ENCODE results near the gene MRAP2. TPM values are rescaled to one million over a fixed set of nuclear protein-coding genes. Genes with fewer than 3 reads are reported as not detected.
"Not testable (repeated sequence)": the region's sequence is repeated elsewhere in the genome, so short reads cannot be mapped to it uniquely, and the experiment has no call there.

MRAP2 gene
- total and polyA plus RNA-seq, 11 donors, result 0.12 to 0.28 (median 0.23) TPM; not detected in 6

DNA sequence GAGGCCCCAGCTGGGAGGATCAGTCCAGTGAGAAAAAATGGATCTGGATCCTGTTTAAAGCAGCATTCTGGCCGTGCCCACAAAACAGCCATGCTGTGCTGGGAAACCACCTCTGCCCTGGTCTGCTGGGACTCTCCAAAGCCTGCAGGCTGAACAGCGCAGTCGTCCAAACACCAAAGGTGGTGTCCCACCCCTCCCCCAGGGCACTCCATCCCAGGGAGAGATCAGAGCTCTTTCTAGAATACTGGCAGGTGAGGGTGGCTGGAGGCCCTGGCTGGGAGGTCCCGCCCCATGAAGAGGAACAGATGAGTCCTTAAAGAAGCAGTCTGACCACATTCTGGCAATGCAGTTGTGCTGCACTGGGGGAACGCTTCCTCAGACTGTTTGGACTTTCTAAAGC lies 84.6 kb downstream of the MRAP2 start:
- Histone ChIP-seq H3K27ac (no peak overlapping the region), H3K4me1 (no peaks in the 10 kb centered on the region), H3K9me3 (peaks cover 0 to 3% (median 0%) of the 10 kb centered on the region in 12 donors), H3K36me3 (no peaks in the 10 kb centered on the region), H3K4me3 (no peak overlapping the region), H3K27me3 (no peaks in the 10 kb centered on the region)
- TF ChIP-seq, protein P1, sequence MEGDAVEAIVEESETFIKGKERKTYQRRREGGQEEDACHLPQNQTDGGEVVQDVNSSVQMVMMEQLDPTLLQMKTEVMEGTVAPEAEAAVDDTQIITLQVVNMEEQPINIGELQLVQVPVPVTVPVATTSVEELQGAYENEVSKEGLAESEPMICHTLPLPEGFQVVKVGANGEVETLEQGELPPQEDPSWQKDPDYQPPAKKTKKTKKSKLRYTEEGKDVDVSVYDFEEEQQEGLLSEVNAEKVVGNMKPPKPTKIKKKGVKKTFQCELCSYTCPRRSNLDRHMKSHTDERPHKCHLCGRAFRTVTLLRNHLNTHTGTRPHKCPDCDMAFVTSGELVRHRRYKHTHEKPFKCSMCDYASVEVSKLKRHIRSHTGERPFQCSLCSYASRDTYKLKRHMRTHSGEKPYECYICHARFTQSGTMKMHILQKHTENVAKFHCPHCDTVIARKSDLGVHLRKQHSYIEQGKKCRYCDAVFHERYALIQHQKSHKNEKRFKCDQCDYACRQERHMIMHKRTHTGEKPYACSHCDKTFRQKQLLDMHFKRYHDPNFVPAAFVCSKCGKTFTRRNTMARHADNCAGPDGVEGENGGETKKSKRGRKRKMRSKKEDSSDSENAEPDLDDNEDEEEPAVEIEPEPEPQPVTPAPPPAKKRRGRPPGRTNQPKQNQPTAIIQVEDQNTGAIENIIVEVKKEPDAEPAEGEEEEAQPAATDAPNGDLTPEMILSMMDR (IDR thresholded peaks at IDR 0.05), result no peak
- TF ChIP-seq POLR2A (IDR thresholded peaks at IDR 0.05), result no peak
- WGBS, 4 donors, result 75 to 87% (median 81%) methylated on average over 3 to 5 of the region's 5 CpGs
- intact Hi-C loops (cut with DNase I), result no loop called here
- ATAC-seq (no peak), DNase-seq (no peak)

DNA sequence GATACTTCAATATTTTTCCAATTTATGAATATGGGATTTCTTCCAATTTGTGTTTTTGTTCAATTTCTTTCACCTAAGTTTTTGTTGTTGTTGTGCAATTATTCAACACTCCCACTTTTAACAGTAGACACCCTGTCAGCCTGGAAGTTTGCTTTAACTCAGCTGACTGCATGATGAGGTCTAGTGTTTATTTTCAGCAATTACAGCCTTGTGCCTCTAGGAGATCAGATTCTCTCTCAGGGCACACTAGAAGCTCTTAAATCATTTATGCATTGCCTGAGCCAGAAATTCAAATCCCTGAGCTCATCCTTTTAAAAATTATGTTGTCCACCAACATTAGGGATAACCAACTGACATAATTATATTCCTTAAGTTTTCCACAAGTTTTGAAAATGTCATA lies 85.7 kb downstream of the MRAP2 start:
- no peak overlapping the region for H3K27ac ChIP-seq
- H3K27me3 ChIP-seq, result no peaks in the 10 kb centered on the region

DNA sequence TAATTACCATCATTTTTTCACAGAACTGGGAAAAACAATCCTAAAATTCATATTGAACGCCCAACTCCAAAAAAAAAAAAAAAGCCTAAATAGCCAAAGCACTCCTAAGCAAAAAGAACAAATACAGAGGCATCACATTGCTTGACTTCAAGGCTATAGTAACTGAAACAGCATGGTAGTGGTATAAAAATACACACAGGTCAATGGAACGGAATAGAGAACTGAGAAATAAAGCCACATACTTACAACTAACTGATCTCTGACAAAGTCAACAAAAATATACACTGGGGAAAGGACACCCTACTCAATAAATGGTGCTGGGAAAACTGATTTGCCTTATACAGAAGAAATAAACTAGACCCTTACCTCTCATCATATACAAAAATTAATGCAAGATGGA lies 89.6 kb downstream of the MRAP2 start:
- no peaks in the 10 kb centered on the region for H3K27me3 ChIP-seq
- peaks cover 0 to 6% (median 0%) of the 10 kb centered on the region in 12 donors for H3K9me3 ChIP-seq
- no peak overlapping the region for H3K27ac ChIP-seq
- intact Hi-C loops (cut with DNase I), result no loop called here
- no peak overlapping the region for H3K4me3 ChIP-seq
- peaks cover 0 to 27% (median 15%) of the 10 kb centered on the region in 9 donors for H3K36me3 ChIP-seq
- ATAC-seq (no peak), DNase-seq (no peak)
- TF ChIP-seq POLR2A (IDR thresholded peaks at IDR 0.05), result no peak
- TF ChIP-seq, protein P1 (IDR thresholded peaks at IDR 0.05), result no peak
- 90 to 98% (median 94%) methylated on average over 2 of the region's 2 CpGs for WGBS, 4 donors
- no peaks in the 10 kb centered on the region for H3K4me1 ChIP-seq

More for the DNA sequence above, 85.7 kb downstream of the MRAP2 start:
- Histone ChIP-seq H3K4me1 (no peaks in the 10 kb centered on the region), H3K4me3 (no peak overlapping the region), H3K36me3 (peaks cover 0 to 7% (median 1%) of the 10 kb centered on the region in 9 donors), H3K9me3 (peaks cover 0 to 6% (median 0%) of the 10 kb centered on the region in 12 donors)
- DNase-seq (no peak), ATAC-seq (peak in 1 of 4 donors; percentile 73)
- intact Hi-C loops (cut with DNase I), result no loop called here
- TF ChIP-seq POLR2A (IDR thresholded peaks at IDR 0.05), result no peak
- TF ChIP-seq, protein P1 (IDR thresholded peaks at IDR 0.05), result peak in 2 of 12 donors; percentile 7 to 13

DNA sequence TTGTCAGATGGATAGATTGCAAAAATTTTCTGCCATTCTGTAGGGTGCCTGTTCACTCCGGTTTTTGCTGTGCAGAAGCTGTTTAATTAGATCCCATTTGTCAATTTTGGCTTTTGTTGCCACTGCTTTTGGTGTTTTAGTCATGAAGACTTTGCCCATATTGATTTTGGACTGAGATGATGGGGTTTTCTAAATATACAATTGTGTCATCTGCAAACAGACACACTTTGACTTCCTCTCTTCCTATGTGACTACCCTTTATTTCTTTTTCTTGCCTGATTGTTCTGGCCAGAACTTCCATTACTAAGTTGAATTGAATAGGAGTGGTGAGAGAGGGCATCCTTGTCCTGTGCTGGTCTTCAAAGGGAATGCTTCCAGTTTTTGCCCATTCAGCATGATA lies 96.0 kb downstream of the MRAP2 start:
- H3K4me3 ChIP-seq; DNase-seq; H3K27me3 ChIP-seq; H3K4me1 ChIP-seq; intact Hi-C loops (cut with DNase I); H3K9me3 ChIP-seq; ATAC-seq; H3K27ac ChIP-seq: not testable (repeated sequence)
- 93 to 100% (median 96%) methylated on average over 1 of the region's 1 CpG for WGBS, 4 donors
- H3K36me3 ChIP-seq, result peaks cover 0 to 21% (median 14%) of the 10 kb centered on the region in 9 donors

DNA sequence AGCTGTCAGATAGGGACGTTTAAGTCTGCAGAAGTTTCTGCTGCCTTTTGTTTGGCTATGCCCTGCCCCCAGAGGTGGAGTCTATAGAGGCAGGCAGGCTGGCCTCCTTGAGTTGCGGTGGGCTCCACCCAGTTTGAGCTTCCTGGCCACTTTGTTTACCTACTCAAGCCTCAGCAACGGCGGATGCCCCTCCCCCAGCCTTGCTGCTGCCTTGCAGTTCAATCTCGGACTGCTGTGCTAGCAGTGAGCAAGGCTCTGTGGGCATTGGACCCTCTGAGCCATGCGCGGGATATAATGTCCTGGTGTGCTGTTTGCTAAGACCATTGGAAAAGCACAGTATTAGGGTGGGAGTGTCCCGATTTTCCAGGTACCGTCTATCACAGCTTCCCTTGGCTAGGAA lies 99.8 kb downstream of the MRAP2 start:
- ATAC-seq; H3K4me3 ChIP-seq; H3K27me3 ChIP-seq; DNase-seq; H3K4me1 ChIP-seq; H3K27ac ChIP-seq; intact Hi-C loops (cut with DNase I); H3K9me3 ChIP-seq: not testable (repeated sequence)
- H3K36me3 ChIP-seq, result peaks cover 0 to 11% (median 0%) of the 10 kb centered on the region in 9 donors
- WGBS, 4 donors, result 94 to 97% (median 96%) methylated on average over 9 of the region's 9 CpGs
